Heart left ventricle (tissue), 13 donors: Measurements from ENCODE around the gene UBE2L3.

Experiments
- POLR2A ChIP-seq, 2 donors: fragments of 450-650 bp; IDR thresholded peaks; one replicate each; pipeline ENCODE4 v1.6.1; 2017; ENCODE audit warnings: antibody characterized with exemption in 2 of 2, mild to moderate bottlenecking in 2 of 2, moderate library complexity in 2 of 2
- TF ChIP-seq, protein P1 (sequence below), 12 donors: fragments of 200-600 bp; sonication (generic) in 4 of 12; IDR thresholded peaks; one replicate each; pipeline versions ENCODE4 v1.5.0 to v1.8.0; 2018 to 2022; ENCODE audit warnings: antibody characterized with exemption in 12 of 12, mild to moderate bottlenecking in 5 of 12
- donor health status: ischemic (EF 13 %, LVEDD 7.1; RV severe dilation, severe dysfunction).
- donor health status: DM: no; HTN: yes; CAD: no.
- donor health status: DM: no; HTN: no; CAD: no.
- donor health status: ischemic (EF 25% LVEDD 6.9; RV normal size, moderate dysfunction).
- donor health status: ischemic (EF 25% LVEDD 5.7; RV mildly dilated, moderate dysfunction).
- donor health status: ischemic (EF 35%, LVEDD 5.7; RV mildly dilated, moderate dysfunction).
- donor health status: nonischemic (EF 11% LVEDD 7.7; RV severe dilation, severe dysfunction).
- donor health status: DM: yes; HTN: yes; CAD: no.
- donor health status: PGD.
- donor health status: ischemic (EF 29% LVEDD 5.4; RV normal size, mild dysfunction).
- donor health status: nonischemic (EF 23%, LVEDD 6.1; RV moderate dilation, normal function).

DNA sequence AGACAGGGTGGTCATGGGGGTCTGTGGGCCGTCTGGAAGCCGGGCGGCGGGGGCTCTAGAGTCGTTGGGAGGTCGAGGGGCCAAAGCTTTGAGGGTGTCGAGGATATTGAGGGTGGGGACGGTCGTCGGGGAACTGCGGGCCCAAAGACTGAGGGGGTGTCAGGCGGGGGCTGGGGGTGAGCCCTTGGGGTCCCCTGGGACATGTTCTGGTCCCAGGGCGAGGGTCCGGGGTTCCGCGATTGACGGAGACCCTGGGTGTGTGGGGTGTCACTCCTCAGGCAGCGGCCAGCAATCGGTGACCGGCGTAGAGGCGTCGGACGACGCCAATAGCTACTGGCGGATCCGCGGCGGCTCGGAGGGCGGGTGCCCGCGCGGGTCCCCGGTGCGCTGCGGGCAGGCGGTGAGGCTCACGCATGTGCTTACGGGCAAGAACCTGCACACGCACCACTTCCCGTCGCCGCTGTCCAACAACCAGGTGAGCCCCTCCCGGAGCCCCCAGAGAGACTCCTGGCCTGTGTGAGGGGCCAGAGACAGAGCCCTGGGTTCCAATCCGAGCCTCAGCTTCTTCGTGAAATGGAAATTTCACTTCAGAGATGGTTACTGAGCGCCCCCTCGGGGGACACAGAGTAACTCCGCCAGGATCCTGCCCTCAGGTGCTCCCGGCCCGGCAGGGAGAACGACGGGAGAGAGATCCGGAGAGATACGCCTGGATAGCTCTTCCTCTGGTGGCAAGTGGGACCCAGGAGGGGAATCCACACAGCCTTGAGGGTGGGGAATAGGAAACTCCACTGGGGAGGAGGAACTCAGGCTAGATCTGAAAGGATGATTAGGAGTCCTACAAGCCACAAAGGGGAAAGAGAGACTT, 75.3 kb downstream of the UBE2L3 start:
- TF ChIP-seq, protein P1, sequence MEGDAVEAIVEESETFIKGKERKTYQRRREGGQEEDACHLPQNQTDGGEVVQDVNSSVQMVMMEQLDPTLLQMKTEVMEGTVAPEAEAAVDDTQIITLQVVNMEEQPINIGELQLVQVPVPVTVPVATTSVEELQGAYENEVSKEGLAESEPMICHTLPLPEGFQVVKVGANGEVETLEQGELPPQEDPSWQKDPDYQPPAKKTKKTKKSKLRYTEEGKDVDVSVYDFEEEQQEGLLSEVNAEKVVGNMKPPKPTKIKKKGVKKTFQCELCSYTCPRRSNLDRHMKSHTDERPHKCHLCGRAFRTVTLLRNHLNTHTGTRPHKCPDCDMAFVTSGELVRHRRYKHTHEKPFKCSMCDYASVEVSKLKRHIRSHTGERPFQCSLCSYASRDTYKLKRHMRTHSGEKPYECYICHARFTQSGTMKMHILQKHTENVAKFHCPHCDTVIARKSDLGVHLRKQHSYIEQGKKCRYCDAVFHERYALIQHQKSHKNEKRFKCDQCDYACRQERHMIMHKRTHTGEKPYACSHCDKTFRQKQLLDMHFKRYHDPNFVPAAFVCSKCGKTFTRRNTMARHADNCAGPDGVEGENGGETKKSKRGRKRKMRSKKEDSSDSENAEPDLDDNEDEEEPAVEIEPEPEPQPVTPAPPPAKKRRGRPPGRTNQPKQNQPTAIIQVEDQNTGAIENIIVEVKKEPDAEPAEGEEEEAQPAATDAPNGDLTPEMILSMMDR (IDR thresholded peaks at IDR 0.05): peak in 8 of 12 donors; percentile 27 to 59 (median 48)
- peak in 1 of 2 donors; percentile 11 for TF ChIP-seq POLR2A (IDR thresholded peaks at IDR 0.05)
